GM23248 (cell line): Measurements from ENCODE around the gene BAX. TPM values are rescaled to one million over a fixed set of nuclear protein-coding genes. Genes with fewer than 3 reads are reported as not detected.
"Not testable (repeated sequence)": the region's sequence is repeated elsewhere in the genome, so short reads cannot be mapped to it uniquely, and the experiment has no call there.

Experiments used
- DNase-seq: peaks from one replicate; pipeline ENCODE4 v3.0.0-alpha.2; 2015
- H2AFZ ChIP-seq: fragments of 200-600 bp; sonication (generic); 2 replicates; pipeline ENCODE4 v1.6.1; 2016; ENCODE audit warnings: antibody characterized with exemption
- H3F3A ChIP-seq: fragments of 200-600 bp; sonication (generic); 2 replicates; pipeline ENCODE4 v1.6.1; 2016; ENCODE audit warnings: mild to moderate bottlenecking, antibody characterized with exemption, mixed run types; ENCODE audit not compliant: insufficient read depth
- H3K27ac ChIP-seq: fragments of 200-600 bp; sonication (generic); 2 replicates; pipeline ENCODE4 v1.5.1; 2016; ENCODE audit warnings: mild to moderate bottlenecking
- H3K27me3 ChIP-seq: fragments of 200-600 bp; sonication (generic); replicated peaks from 2 replicates; pipeline ENCODE4 v1.6.1; 2016; ENCODE audit warnings: mild to moderate bottlenecking; ENCODE audit not compliant: insufficient read depth
- H3K36me3 ChIP-seq: fragments of 200-600 bp; sonication (generic); 2 replicates; pipeline ENCODE4 v1.6.1; 2016; ENCODE audit warnings: low read depth, mild to moderate bottlenecking
- H3K4me1 ChIP-seq: fragments of 200-600 bp; sonication (generic); 2 replicates; pipeline ENCODE4 v1.6.1; 2016; ENCODE audit warnings: mild to moderate bottlenecking; ENCODE audit not compliant: insufficient read depth
- H3K4me2 ChIP-seq: fragments of 200-600 bp; sonication (generic); one replicate; pipeline ENCODE4 v1.6.1; 2016; ENCODE audit warnings: mild to moderate bottlenecking; ENCODE audit not compliant: unreplicated experiment
- H3K4me3 ChIP-seq: fragments of 200-600 bp; sonication (generic); 2 replicates; pipeline ENCODE4 v1.5.1; 2016; ENCODE audit warnings: mild to moderate bottlenecking
- H3K79me2 ChIP-seq: fragments of 200-600 bp; sonication (generic); 2 replicates; pipeline ENCODE4 v1.6.1; 2016; ENCODE audit warnings: mild to moderate bottlenecking; ENCODE audit not compliant: insufficient read depth
- H3K9ac ChIP-seq: fragments of 200-600 bp; sonication (generic); 2 replicates; pipeline ENCODE4 v1.6.1; 2016; ENCODE audit warnings: mild to moderate bottlenecking
- H3K9me2 ChIP-seq: fragments of 200-600 bp; sonication (generic); 2 replicates; pipeline ENCODE4 v1.6.1; 2016; ENCODE audit warnings: mixed run types, mild to moderate bottlenecking, moderate library complexity; ENCODE audit not compliant: insufficient read depth
- H3K9me3 ChIP-seq: fragments of 200-600 bp; sonication (generic); one replicate; pipeline ENCODE4 v1.6.1; 2017; ENCODE audit warnings: low read depth
- H4K20me1 ChIP-seq: fragments of 200-600 bp; sonication (generic); 2 replicates; pipeline ENCODE4 v1.6.0; 2016; ENCODE audit not compliant: insufficient read depth
- EZH2 ChIP-seq: fragments of 200-600 bp; sonication (generic); IDR thresholded peaks from 2 replicates; pipeline ENCODE4 v1.6.1; 2018; ENCODE audit warnings: antibody characterized with exemption, mild to moderate bottlenecking; ENCODE audit not compliant: insufficient read depth, poor library complexity, severe bottlenecking
- EZH2phosphoT487 ChIP-seq: fragments of 200-600 bp; sonication (generic); IDR thresholded peaks from 2 replicates; pipeline ENCODE4 v1.6.1; 2018; ENCODE audit warnings: antibody characterized with exemption, moderate library complexity, mild to moderate bottlenecking, low read depth; ENCODE audit not compliant: insufficient read depth
- WGBS, 2 experiments: methylation state at CpG; one replicate each; pipeline ENCODE4 v1.1.6; 2015 to 2017; ENCODE audit warnings: low lambda C conversion rate in 2 of 2, low coverage in 1 of 2; ENCODE audit errors: missing lambda C conversion rate in 2 of 2; 5-methylcytosine and 5-hydroxymethylcytosine counted together
- in situ Hi-C: fragments of 300-500 bp; cut with MboI; formaldehyde crosslinking; loops from 2 replicates; pipeline ENCODE4 v1.15.0; 2020
- polyA plus RNA-seq: library from polyadenylated mRNA; unstranded; fragments of >200 nt; fragmentation: Nextera tagmentation; extraction: Ambion mirVana; gene quantifications from 2 replicates; pipeline ENCODE4 v1.2.1, GENCODE V29; 2016
- total RNA-seq: library from RNA; depleted of rRNA; stranded (reverse); fragments of >200 nt; shearing (Covaris generic); gene quantifications from 2 replicates; pipeline ENCODE4 v1.2.3, GENCODE V29; 2014

BAX gene
- total and polyA plus RNA-seq, 2 experiments from 2014 or later, result 97.3 to 106 TPM

GRCh38 chr19:48922548-48923490 is 31.9 kb upstream of the BAX start:
- in situ Hi-C loops, result no loop called here
- Histone ChIP-seq H4K20me1 (no peaks in the 10 kb centered on the region), H3K9me2 (no peaks in the 10 kb centered on the region), H3K4me1 (peaks cover 23% of the 10 kb centered on the region), H3K4me2 (no peak overlapping the region), H3K4me3 (no peak overlapping the region), H3K27me3 (no peaks in the 10 kb centered on the region), H3K36me3 (0 out of 2 replicates have a peak, but pooled peaks cover 3% of the 10 kb centered on the region), H3F3A (peaks cover 23% of the 10 kb centered on the region), H3K9ac (no peak overlapping the region), H3K79me2 (no peaks in the 10 kb centered on the region), H3K9me3 (no peaks in the 10 kb centered on the region), H3K27ac (no peak overlapping the region), H2AFZ (no peak overlapping the region)
- DNase-seq, result no peak
- TF ChIP-seq EZH2, result no peak
- no peak for TF ChIP-seq EZH2phosphoT487
- 82 to 87% methylated on average over 17 to 18 of the region's 18 CpGs for WGBS, 2 experiments

DNA sequence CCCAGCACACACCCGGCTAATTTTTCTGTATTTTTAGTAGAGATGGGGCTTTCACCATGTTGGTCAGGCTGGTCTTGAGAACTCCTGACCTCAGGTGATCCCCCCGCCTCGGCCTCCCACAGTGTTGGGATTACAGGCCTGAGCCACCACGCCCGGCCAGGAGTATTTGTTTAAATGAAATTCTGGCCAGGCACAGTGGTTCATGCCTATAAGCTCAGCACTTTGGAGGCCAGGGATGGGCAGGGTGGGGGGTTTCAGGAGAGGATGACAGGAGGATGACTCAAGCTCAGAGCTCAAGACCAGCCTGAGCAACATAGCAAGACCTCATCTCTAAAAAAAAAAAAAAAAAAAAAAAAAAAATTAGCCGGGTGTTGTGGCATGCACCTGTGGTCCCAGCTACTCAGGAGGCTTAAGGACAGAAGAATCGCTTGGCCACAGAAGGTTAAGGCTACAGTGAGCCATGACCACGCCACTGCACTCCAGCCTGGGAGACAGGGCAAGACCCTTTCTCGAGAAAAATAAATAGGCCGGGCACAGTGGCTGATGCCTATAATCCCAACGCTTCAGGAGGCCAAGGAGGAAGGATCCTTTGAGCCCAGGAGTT is 29.3 kb upstream of the BAX start:
- Histone ChIP-seq H3K9me3 (no peaks in the 10 kb centered on the region), H3K4me3 (no peak overlapping the region), H3K9me2 (no peaks in the 10 kb centered on the region), H3K27ac (peak overlapping the region; percentile 66), H2AFZ (no peak overlapping the region), H3K9ac (peak overlapping the region; percentile 63; the same call in 1 of the 2 replicates), H4K20me1 (no peaks in the 10 kb centered on the region), H3F3A (peaks cover 23% of the 10 kb centered on the region), H3K79me2 (no peaks in the 10 kb centered on the region), H3K4me2 (peak overlapping the region; percentile 57), H3K36me3 (no peaks in the 10 kb centered on the region), H3K4me1 (peaks cover 23% of the 10 kb centered on the region), H3K27me3 (no peaks in the 10 kb centered on the region)
- in situ Hi-C loops, result no loop called here
- TF ChIP-seq EZH2phosphoT487 (no peak), EZH2 (no peak)
- DNase-seq, result peak; percentile 92
- 43 to 45% methylated on average over 10 to 11 of the region's 11 CpGs for WGBS, 2 experiments

DNA sequence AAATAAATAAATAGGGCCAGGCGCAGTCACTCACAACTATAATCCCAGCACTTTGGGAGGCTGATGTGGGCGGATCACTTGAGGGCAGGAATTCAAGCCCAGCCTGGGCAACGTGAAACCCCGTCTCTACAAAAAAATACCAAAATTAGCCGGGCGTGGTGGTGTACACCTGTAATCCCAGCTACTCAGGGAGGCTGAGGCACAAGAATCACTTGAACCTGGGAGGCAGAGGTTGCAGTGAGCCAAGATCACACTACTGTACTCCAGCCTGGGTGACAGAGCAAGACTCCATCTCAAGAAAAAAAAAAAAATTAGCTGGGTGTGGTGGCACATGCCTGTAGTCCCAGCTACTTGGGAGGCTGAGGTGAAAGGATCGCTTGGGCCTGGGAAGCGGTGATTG is 28.8 kb upstream of the BAX start:
- WGBS, 2 experiments, result 81 to 88% methylated on average over 8 of the region's 8 CpGs

GRCh38 chr19:48926909-48927308 is 27.8 kb upstream of the BAX start:
- peak; percentile 100 for DNase-seq
- WGBS, 2 experiments, result 6 to 7% methylated on average over 10 of the region's 10 CpGs

More for the DNA sequence above, 28.8 kb upstream of the BAX start:
- H4K20me1 ChIP-seq, H2AFZ ChIP-seq, H3K36me3 ChIP-seq, H3K4me3 ChIP-seq, in situ Hi-C loops, DNase-seq, H3K9ac ChIP-seq, H3K9me3 ChIP-seq, H3K27me3 ChIP-seq, H3K9me2 ChIP-seq, H3K79me2 ChIP-seq: not testable (repeated sequence)
- Histone ChIP-seq H3K27ac (peak overlapping the region; percentile 74; the same call in 1 of the 2 replicates), H3F3A (peaks cover 23% of the 10 kb centered on the region), H3K4me1 (peaks cover 23% of the 10 kb centered on the region), H3K4me2 (peak overlapping the region; percentile 1)

GRCh38 chr19:48927692-48928091 is 27.0 kb upstream of the BAX start:
- H3K79me2 ChIP-seq, H4K20me1 ChIP-seq, H2AFZ ChIP-seq, H3K27me3 ChIP-seq, H3K4me2 ChIP-seq, H3K9me3 ChIP-seq, H3K9me2 ChIP-seq, H3K9ac ChIP-seq, H3K27ac ChIP-seq, in situ Hi-C loops, H3K4me3 ChIP-seq, H3K36me3 ChIP-seq, DNase-seq: not testable (repeated sequence)
- Histone ChIP-seq H3F3A (peaks cover 23% of the 10 kb centered on the region), H3K4me1 (peaks cover 23% of the 10 kb centered on the region)
- 87 to 89% methylated on average over 17 of the region's 17 CpGs for WGBS, 2 experiments

More at GRCh38 chr19:48926909-48927308, 27.8 kb upstream of the BAX start:
- Histone ChIP-seq H2AFZ (0 out of 2 replicates have a peak overlapping the region, but pooled peaks have one; percentile 11), H3K36me3 (no peaks in the 10 kb centered on the region), H3K9ac (peak overlapping the region; percentile 55), H4K20me1 (no peaks in the 10 kb centered on the region), H3F3A (peaks cover 23% of the 10 kb centered on the region), H3K27me3 (no peaks in the 10 kb centered on the region), H3K79me2 (no peaks in the 10 kb centered on the region), H3K4me2 (peak overlapping the region; percentile 22), H3K4me1 (peaks cover 23% of the 10 kb centered on the region), H3K27ac (peak overlapping the region; percentile 74), H3K9me3 (no peaks in the 10 kb centered on the region), H3K9me2 (no peaks in the 10 kb centered on the region), H3K4me3 (no peak overlapping the region)
- TF ChIP-seq EZH2 (no peak), EZH2phosphoT487 (no peak)
- in situ Hi-C loops, result no loop called here
